Ovary (tissue), 3 donors: ENCODE results near the gene RNF123.

ENCODE experiments used
- EP300 ChIP-seq: sonication (generic); formaldehyde crosslinking; IDR thresholded peaks from one replicate; pipeline ENCODE4 v1.6.1; 2017; ENCODE audit warnings: antibody characterized with exemption
- POLR2A ChIP-seq: fragments of 450-650 bp; IDR thresholded peaks from one replicate; pipeline ENCODE4 v1.6.1; 2017; ENCODE audit warnings: antibody characterized with exemption, mild to moderate bottlenecking, moderate library complexity
- TF ChIP-seq, protein P1 (sequence below), 3 donors: fragments of 450-650 bp in 2 of 3; fragments of 200-600 bp in 1 of 3; IDR thresholded peaks; one replicate each; pipeline versions ENCODE4 v1.5.1 to v1.8.0; 2016 to 2022; ENCODE audit warnings: antibody characterized with exemption in 3 of 3, mild to moderate bottlenecking in 1 of 3
- donor health status: DM: no; HTN: no; CAD: no.

DNA sequence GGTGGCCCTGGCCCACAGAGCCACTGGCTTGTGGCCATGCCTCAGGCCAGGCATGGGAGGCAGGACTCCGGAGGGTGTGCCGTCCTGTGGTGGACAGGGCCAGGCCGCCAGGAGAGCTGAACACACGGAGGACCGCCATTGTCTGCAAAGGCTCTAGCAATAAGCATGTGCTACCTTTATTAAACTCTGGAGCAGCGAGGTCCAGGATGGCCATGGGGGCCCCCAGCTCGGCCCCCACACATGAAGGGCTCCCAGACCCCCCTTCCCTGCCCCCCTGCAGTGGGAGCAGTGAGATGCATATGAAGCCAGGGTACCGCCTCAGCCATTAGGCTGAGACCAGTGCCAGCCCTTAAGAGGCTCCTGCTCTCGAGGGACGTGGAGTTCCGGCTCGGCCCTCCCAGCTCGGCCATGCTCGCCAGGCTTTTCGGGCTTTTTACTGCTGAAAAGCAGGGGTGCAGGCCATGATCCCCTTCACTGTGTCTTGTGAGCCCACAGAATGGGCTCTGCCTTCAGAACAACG lies 27.4 kb downstream of the RNF123 start:
- TF ChIP-seq, protein P1, sequence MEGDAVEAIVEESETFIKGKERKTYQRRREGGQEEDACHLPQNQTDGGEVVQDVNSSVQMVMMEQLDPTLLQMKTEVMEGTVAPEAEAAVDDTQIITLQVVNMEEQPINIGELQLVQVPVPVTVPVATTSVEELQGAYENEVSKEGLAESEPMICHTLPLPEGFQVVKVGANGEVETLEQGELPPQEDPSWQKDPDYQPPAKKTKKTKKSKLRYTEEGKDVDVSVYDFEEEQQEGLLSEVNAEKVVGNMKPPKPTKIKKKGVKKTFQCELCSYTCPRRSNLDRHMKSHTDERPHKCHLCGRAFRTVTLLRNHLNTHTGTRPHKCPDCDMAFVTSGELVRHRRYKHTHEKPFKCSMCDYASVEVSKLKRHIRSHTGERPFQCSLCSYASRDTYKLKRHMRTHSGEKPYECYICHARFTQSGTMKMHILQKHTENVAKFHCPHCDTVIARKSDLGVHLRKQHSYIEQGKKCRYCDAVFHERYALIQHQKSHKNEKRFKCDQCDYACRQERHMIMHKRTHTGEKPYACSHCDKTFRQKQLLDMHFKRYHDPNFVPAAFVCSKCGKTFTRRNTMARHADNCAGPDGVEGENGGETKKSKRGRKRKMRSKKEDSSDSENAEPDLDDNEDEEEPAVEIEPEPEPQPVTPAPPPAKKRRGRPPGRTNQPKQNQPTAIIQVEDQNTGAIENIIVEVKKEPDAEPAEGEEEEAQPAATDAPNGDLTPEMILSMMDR (IDR thresholded peaks at IDR 0.05): no peak
- TF ChIP-seq POLR2A (no peak), EP300 (no peak)
